Dedifferentiated amniotic fluid mesenchymal stem cell (primary cell): Measurements from ENCODE around the gene HAUS8.
A peak's percentile ranks its signal among the peaks of the same experiment; 100 is the strongest.
"Not testable (repeated sequence)": the region's sequence is repeated elsewhere in the genome, so short reads cannot be mapped to it uniquely, and the experiment has no call there.

ENCODE experiments used
- DNase-seq: peaks from one replicate; pipeline ENCODE4 v3.0.0-alpha.2; 2016; ENCODE audit errors: extremely low spot score

Gene HAUS8

GRCh38 chr19:17075035-17075863, at the start of gene HAUS8, which contains the start of gene MYO9B:
Gene HAUS8, minus strand, starts transcription at chr19:17075452. Its CDS starts 30 bp downstream, at chr19:17075422.
Gene MYO9B, plus strand, starts transcription at chr19:17075777. Its CDS starts 25,941 bp downstream, at chr19:17101718.
- DNase-seq, result peak; percentile 99

DNA sequence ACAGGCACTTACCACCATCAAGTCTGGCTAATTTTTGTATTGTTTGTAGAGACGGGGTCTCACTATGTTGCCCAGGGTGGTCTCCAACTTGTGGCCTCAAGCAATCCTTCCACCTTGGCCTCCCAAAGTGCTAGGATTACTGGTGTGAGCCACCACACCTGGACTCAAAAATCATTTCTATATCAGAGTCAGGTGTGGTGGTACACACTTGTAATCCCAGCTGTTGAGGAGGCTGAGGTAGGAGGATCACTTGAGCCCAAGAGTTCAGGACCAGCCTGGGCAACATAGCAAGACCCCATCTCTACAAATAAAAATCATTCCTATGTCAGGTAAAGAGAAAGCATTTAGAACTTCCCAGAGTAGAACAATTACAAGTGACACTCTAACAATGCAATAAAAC, 48.8 kb upstream of the HAUS8 start:
- no peak for DNase-seq

- no peak for DNase-seq
These were observed 47.8 kb upstream of the HAUS8 start for GRCh38 chr19:17123041-17123440.

DNA sequence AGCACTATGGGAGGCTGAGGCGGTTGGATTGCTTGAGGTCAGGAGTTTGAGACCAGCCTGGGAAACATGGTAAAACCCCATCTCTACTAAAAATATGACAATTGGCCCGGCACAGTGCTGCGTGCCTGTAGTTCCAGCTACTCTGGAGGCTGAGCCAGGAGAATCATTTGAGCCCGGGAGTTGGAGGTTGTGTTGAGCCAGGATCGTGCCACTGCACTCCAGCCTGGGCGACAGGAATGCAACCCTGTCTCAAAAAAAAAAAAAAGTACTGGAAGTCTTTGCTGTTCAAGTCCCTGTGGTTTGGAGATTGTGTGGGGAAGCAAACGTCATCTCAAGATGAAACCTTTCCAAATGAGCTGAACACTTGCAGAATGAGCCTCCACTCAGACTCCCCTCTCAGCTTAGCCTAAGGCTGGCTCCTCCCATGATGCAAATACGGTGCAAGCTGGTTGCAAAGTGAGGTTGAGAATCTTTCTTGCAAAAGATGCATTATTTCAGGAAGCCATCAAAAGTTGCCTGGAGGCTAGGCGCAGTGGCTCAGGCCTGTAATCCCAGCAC, 46.6 kb upstream of the HAUS8 start:
- DNase-seq, result no peak

DNA sequence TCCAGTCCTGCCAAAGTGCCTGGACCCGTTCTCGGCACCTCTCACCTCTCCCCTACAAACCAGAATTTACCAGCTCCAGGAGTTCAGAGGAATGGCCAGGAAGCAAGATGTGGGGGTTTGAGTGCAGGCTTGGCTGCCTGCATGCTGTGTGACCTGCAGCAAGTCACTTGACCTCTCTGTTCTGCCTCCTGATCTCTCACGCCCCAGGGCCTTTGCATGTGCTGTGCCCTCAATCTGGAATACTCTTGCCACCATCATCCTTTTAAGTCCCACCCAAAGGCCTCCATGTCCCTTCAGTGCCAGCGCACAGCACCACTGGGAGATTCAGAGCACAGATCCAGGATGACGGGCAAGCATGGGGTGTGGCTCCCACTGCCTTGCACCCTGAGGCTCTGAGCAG, 43.7 kb upstream of the HAUS8 start:
- DNase-seq, result no peak

GRCh38 chr19:17116996-17117702, 41.9 kb upstream of the HAUS8 start:
- no peak for DNase-seq

DNA sequence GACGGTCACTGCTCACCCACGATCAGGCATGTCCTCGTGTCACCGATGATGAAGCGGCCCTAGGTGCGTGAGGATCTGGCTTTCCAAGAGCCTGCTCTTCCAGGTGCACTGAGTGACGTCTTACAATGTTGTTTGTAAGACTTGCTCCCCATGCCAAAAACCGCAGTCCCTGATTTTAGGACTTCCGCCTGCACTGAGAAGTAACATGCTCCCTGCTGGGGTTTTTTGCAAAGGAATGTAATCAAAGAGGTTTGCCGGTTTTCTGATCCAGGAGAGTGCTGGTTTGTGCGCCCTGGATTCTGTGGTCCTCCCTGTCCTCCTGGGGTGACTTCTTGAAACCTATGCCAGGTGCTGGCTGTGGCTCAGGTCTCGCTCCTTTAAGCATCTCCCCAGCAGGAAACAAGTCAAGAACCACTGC, 39.2 kb upstream of the HAUS8 start:
- DNase-seq, result no peak

DNA sequence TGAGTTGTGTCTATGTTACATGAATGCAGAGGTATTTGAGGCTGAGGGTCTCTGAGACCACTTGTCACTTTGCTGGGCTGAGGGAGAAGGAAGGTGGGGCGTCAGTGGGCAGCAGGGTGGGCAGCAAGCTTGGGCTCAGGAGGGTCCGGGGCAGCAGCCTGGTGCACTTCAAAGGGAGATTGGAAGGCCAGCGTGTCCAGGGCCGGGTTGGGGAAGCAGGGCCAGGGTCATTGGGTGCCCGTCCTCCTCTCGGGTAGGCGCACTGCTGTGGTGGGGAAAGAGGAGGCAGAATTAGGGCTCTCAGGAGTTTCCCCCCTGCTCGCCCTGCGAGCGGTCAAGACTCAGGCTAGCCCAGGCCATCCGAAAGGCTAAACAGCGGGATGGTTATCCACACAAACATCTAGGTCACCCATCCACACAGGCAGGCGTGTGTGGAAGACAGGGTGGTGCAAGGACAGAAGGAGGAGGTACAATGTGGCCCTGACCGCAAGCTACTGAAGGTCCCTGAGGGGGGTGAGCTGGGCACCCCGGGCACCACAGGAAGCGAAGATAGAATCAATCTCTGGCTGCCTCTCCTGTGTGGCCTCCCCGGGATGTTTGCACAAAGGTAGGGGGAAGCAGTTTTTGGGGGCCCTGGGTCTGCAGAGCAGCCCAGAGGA, 38.0 kb upstream of the HAUS8 start:
- no peak for DNase-seq

DNA sequence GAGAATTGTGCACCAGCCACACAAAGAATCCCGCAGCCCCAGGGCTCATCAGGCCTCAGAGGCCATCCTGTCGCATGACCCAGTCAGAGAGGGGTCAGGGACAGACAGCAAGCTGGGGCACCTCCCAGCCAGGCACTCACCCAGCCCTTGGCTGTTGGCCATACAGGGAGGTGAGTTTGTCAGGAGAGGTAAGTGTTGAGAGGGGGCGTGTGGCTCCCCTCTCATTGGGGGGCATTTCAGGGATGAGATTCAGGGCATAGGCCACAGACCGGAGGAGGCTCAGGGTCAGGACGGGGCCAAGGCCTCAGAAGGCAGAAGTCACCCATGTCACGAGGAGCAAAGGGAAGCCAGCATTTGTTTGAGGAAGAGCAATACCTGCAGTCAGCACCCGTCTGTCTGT, 37.4 kb upstream of the HAUS8 start:
- no peak for DNase-seq

DNA sequence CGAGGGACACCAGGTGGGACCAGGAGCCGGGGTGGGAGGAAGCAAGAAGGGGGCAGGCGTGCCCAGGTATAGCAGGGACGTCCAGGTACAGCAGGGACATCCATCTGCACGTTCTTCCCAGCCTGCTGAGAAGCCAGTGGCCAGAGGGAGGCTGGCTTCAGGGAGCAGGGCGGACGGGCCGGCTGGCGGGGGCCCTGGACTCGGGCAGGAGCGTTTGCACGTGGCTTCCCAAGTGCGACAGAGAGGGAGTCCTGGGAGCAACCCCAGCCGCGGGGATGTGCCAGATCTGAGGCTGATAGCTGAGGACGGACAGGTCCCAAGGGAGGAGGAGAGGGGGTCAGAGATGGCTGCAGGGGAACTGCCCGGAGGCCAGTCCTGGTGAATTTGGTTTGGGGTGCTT, 37.0 kb upstream of the HAUS8 start:
- DNase-seq, result no peak

- DNase-seq, result no peak
These were observed 36.5 kb upstream of the HAUS8 start for GRCh38 chr19:17111766-17112165.

DNA sequence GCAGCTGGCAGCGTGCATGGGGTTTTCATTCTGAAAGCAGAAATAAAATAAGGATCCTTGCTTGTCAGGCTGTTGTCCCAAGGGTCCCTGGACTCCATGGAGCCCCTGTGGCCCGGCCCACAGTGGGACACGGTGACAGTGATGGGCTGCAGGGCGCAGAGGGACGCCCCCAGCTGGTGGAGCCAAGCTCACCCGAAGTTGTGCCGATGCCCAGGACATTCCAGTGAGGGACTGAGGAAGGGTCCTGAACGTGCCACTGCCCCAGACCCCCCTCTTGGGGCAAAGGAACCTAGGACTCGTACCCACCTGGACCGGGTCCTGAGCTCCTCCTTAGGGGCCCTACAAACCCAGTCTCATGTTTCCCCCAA, 35.3 kb upstream of the HAUS8 start:
- no peak for DNase-seq

DNA sequence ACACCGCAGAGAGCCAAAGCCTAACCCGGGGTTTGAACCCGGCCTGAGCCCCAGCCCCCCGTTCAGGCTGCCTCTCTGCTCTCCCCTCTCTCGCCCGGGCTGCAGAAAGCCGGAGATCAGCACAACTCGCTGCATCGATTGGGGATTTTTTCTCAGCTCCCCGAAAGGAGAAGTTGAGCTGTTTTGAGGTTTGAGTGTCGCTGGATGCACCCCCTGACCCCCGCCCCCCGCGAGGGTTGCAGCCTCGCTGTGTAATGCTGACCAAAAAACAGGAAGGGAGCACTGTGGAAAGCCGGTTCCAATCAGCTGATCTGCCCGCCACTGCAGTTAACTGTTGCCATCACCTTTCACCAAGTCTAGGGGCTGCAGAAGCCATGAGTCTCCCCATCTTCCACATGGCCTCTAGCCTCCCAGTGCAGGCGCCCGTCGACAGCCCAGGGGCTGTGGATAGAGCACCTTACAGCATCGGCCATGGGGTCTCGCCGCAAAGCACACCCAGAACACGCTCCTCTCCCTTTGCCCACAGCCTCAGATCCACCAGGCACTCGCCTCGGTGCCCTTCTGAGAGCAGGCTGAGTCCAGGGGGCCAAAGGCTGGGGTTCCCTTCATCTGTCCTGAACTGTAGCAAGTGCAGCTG, 34.8 kb upstream of the HAUS8 start:
- DNase-seq, result no peak

DNA sequence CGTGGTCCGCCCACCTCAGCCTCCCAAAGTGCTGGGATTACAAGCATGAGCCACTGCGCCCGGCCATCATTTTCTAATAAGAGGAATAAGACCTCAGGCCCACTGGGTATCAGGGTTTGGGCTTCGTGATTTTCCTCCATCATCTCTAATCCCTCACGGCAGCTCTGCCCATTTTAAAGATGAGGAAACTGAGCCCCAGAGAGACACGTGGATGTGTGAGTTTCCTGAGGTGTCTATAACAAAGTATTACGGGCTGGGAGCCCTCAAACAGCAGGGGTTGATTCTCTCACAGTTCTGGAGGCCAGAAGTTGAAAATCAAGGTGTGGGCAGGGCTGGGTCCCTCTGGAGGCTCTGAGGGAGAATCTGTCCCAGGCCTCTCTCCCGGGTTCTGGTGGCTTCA, 34.0 kb upstream of the HAUS8 start:
- no peak for DNase-seq

- DNase-seq, result no peak
These were observed 33.2 kb upstream of the HAUS8 start for GRCh38 chr19:17108453-17108784.

DNA sequence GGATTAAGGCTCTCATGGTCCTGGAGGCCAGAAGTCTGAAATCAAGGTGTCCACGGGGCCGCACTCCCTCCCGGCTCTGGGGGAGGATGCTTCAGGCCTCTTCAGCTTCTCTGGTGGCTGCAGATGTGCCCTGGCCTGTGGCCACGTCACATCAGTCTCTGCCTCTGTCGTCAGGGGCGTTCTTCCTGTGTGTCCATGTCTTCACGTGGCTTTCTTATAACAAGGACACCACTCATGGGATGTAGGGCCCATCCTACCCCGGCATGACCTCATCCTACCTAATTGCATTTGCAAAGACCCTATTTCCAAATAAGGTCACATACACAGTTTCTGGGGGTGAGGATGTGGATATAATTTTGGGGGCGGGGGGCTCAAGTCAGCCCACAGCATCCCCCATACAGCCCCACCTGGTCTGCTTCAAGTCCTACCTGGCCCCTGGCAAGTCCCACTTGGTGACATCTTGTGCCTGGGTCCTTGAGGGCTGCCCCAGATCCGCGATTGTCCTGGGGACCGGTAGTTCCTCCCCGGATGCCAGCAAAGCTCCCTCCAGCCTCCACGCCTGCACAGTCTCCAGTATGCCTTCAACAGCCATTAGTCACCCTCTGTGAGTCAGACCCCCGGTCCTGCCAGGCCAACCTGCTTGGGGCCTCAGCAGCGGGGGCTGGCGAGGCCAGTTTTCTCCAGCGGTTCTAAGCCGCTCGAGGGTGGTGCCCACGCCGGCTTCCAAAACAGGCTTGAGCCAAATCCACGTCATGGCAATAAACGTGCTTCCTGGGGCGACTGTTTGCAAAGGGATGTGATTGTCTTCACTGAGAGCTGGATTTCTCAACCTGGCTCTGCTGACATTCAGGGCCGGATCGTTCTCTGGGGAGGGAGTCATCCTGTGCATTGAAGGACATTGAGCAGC, 32.5 kb upstream of the HAUS8 start:
- DNase-seq, result peak; percentile 96

DNA sequence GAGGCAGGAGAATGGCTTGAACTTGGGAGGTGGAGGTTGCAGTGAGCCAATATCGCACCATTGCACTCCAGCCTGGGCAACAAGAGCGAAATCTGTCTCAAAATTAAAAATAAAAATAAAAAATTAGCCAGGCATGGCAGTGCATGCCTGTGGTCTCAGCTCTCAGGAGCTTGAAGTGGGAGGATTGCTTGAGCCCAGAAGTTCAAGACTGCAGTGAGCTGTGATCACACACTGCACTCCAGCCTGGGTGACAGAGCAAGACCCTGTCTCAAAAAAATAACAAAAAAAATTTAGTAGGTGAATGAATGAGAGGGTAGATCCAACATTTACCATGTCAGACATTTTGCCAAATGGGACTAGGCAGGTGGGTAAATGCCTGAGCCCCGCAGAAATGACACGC, 31.7 kb upstream of the HAUS8 start:
- DNase-seq, result not testable (repeated sequence)

- no peak for DNase-seq
These were observed 30.3 kb upstream of the HAUS8 start for GRCh38 chr19:17105556-17105955.

DNA sequence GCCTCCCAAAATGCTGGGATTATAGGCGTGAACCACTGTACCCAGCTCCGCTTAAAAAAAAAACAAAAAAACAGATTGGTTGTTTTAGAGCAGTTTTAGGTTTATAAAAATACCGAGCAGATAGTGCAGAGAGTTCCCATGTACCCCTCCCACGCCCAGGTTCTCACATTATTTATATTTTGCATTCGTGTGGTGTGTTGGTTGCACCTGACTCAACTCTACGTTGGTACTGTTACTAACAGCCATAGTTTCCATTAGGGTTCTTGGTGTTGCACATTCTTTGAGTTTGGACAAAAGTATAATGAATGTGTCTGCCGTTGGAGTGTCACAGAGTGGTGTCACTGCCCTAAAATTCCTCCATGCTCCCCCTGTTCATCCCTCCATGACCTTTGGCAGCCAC, 29.4 kb upstream of the HAUS8 start:
- no peak for DNase-seq

DNA sequence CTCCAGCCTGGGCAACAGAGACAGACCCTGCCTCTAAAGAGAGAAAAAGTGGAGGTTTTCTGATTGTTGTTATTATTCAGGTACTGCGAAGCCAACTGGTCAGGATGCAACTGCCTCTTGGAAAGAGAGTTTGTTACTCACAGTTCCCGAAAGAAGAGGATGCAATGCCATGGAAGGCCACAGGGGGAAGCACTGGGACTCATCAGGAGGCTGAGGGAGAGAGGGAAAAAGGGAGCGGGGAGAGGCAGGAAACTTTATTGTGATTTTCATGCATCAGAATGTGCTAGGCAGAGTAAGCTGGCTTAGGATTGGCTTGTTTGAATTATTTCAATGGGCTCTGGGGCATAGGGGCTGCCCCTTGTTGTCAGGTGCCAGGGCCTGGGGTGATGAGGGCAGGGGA, 27.9 kb upstream of the HAUS8 start:
- DNase-seq, result no peak
